22Rv1 (cell line): ENCODE measurements around the gene SNX24.

Experiments used
- ZFX ChIP-seq: fragments of 450-650 bp; IDR thresholded peaks from 2 replicates; pipeline ENCODE4 v1.6.1; 2017; ENCODE audit warnings: antibody characterized with exemption, borderline replicate concordance
- TF ChIP-seq, protein P1 (sequence below): fragments of 450-650 bp; IDR thresholded peaks from 2 replicates; pipeline ENCODE4 v1.5.1; 2017; ENCODE audit warnings: mild to moderate bottlenecking

DNA sequence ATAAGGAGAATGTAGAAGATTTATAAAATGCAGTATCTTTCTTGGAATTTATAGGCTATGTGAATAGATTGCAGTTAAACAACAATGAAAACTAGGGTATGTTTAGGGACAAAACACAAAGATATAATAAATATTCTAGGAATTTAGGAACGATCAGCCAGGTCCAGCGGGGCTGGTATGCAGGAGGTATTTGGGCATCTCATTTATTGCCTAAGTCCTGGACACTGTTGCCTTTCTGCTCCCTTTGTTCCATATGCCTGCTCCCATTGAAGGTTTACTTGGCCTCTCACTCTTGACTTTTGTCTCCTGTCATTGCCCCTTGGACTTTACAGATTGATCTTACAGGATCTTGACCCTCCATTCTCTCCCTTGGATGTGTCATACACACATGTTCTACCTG lies 55.9 kb downstream of the SNX24 start:
- TF ChIP-seq, protein P1, sequence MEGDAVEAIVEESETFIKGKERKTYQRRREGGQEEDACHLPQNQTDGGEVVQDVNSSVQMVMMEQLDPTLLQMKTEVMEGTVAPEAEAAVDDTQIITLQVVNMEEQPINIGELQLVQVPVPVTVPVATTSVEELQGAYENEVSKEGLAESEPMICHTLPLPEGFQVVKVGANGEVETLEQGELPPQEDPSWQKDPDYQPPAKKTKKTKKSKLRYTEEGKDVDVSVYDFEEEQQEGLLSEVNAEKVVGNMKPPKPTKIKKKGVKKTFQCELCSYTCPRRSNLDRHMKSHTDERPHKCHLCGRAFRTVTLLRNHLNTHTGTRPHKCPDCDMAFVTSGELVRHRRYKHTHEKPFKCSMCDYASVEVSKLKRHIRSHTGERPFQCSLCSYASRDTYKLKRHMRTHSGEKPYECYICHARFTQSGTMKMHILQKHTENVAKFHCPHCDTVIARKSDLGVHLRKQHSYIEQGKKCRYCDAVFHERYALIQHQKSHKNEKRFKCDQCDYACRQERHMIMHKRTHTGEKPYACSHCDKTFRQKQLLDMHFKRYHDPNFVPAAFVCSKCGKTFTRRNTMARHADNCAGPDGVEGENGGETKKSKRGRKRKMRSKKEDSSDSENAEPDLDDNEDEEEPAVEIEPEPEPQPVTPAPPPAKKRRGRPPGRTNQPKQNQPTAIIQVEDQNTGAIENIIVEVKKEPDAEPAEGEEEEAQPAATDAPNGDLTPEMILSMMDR: no peak
- no peak for TF ChIP-seq ZFX
